Central memory CD8-positive, alpha-beta T cell (primary cell): ENCODE measurements around the gene RNU2-1.

Experiments used
- ATAC-seq: fragments of 150-1000 bp; cut with Tn5 transposase; replicated peaks from 2 replicates; pipeline ENCODE4 v1.10.0; 2022; ENCODE audit warnings: mild to moderate bottlenecking, moderate FRiP score, moderate number of reproducible peaks; ENCODE audit not compliant: poor library complexity, severe bottlenecking; ENCODE audit errors: extremely low read depth
- DNase-seq, 2 donors: peaks; one replicate each; pipeline ENCODE4 v3.0.0; 2021; ENCODE audit warnings: low spot score in 2 of 2
- H3K27ac Mint-ChIP-seq: one replicate; pipeline ENCODE4 v1.8.0; 2022; ENCODE audit warnings: low read depth, mild to moderate bottlenecking, moderate library complexity, mixed read lengths
- H3K27me3 Mint-ChIP-seq: one replicate; pipeline ENCODE4 v1.8.0; 2022; ENCODE audit warnings: mixed read lengths
- H3K36me3 Mint-ChIP-seq: one replicate; pipeline ENCODE4 v1.8.0; 2022; ENCODE audit warnings: mild to moderate bottlenecking, moderate library complexity, mixed read lengths; ENCODE audit not compliant: insufficient read depth
- H3K4me1 Mint-ChIP-seq: one replicate; pipeline ENCODE4 v1.8.0; 2022; ENCODE audit warnings: mixed read lengths
- H3K4me3 Mint-ChIP-seq: one replicate; pipeline ENCODE4 v1.8.0; 2022; ENCODE audit warnings: mild to moderate bottlenecking, moderate library complexity, mixed read lengths
- H3K9me3 Mint-ChIP-seq: one replicate; pipeline ENCODE4 v1.8.0; 2022; ENCODE audit warnings: mixed read lengths

Gene RNU2-1

GRCh38 chr17:43226393-43226792 lies 7.4 kb downstream of the RNU2-1 start:
- Mint-ChIP-seq H3K9me3 (no peaks in the 10 kb centered on the region), H3K27ac (no peak overlapping the region), H3K27me3 (no peaks in the 10 kb centered on the region), H3K4me3 (no peak overlapping the region), H3K4me1 (peaks cover 6% of the 10 kb centered on the region), H3K36me3 (peaks cover 3% of the 10 kb centered on the region)
- DNase-seq, result no peak
- ATAC-seq, result no peak

- Mint-ChIP-seq H3K4me3 (no peak overlapping the region), H3K4me1 (peaks cover 13% of the 10 kb centered on the region), H3K27ac (peak overlapping the region; percentile 71), H3K27me3 (no peaks in the 10 kb centered on the region), H3K36me3 (peaks cover 6% of the 10 kb centered on the region), H3K9me3 (no peaks in the 10 kb centered on the region)
- peak in 1 of 2 donors; percentile 11 for DNase-seq
- no peak for ATAC-seq
These were observed 9.6 kb downstream of the RNU2-1 start for GRCh38 chr17:43224146-43224705.

GRCh38 chr17:43220511-43221125 lies 13.2 kb downstream of the RNU2-1 start:
- Mint-ChIP-seq H3K27me3 (no peaks in the 10 kb centered on the region), H3K9me3 (no peaks in the 10 kb centered on the region), H3K4me1 (peaks cover 20% of the 10 kb centered on the region), H3K36me3 (peaks cover 13% of the 10 kb centered on the region), H3K4me3 (no peak overlapping the region), H3K27ac (no peak overlapping the region)
- no peak for ATAC-seq
- no peak for DNase-seq

GRCh38 chr17:43219746-43220380 lies 13.9 kb downstream of the RNU2-1 start:
- no peaks in the 10 kb centered on the region for H3K9me3 Mint-ChIP-seq
- H3K27ac Mint-ChIP-seq, result no peak overlapping the region
- H3K27me3 Mint-ChIP-seq, result no peaks in the 10 kb centered on the region
- ATAC-seq (no peak), DNase-seq (no peak)
- H3K4me1 Mint-ChIP-seq, result peaks cover 20% of the 10 kb centered on the region
- H3K36me3 Mint-ChIP-seq, result peaks cover 15% of the 10 kb centered on the region
- H3K4me3 Mint-ChIP-seq, result no peak overlapping the region

DNA sequence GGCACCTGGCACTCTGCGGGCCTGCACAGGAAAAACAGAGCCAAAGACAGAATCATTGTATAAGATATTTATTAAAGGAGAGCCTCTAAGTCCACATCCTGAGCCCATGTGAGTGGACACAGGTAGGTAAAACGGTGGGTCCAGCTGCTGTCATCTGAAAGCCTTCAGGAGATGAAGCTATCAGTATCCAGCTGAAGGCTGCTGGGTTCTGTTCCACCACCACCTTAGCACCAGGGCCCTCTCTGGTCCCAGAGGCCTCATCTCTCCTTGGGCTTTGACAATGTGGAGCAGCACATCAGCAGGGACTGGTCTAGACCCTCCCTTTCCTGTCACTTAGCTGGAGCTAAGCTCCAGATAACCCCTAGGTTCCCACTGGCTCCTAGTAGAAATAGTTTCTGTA lies 14.8 kb downstream of the RNU2-1 start:
- H3K27ac Mint-ChIP-seq, result peak overlapping the region; percentile 41
- H3K4me3 Mint-ChIP-seq, result no peak overlapping the region
- peaks cover 15% of the 10 kb centered on the region for H3K36me3 Mint-ChIP-seq
- ATAC-seq (no peak), DNase-seq (no peak)
- H3K9me3 Mint-ChIP-seq, result no peaks in the 10 kb centered on the region
- H3K27me3 Mint-ChIP-seq, result no peaks in the 10 kb centered on the region
- H3K4me1 Mint-ChIP-seq, result peaks cover 14% of the 10 kb centered on the region

- no peaks in the 10 kb centered on the region for H3K9me3 Mint-ChIP-seq
- no peaks in the 10 kb centered on the region for H3K27me3 Mint-ChIP-seq
- H3K36me3 Mint-ChIP-seq, result peaks cover 17% of the 10 kb centered on the region
- DNase-seq (no peak), ATAC-seq (no peak)
- H3K4me3 Mint-ChIP-seq, result no peak overlapping the region
- H3K27ac Mint-ChIP-seq, result peak overlapping the region; percentile 46
- H3K4me1 Mint-ChIP-seq, result peaks cover 24% of the 10 kb centered on the region
These were observed 16.1 kb downstream of the RNU2-1 start for GRCh38 chr17:43217614-43218087.

- peaks cover 18% of the 10 kb centered on the region for H3K36me3 Mint-ChIP-seq
These were observed 16.8 kb downstream of the RNU2-1 start for GRCh38 chr17:43216762-43217613.

GRCh38 chr17:43216369-43216761 lies 17.4 kb downstream of the RNU2-1 start:
- no peak for DNase-seq
- Mint-ChIP-seq H3K9me3 (no peaks in the 10 kb centered on the region), H3K27ac (no peak overlapping the region), H3K4me3 (no peak overlapping the region), H3K27me3 (no peaks in the 10 kb centered on the region), H3K4me1 (peaks cover 33% of the 10 kb centered on the region), H3K36me3 (peaks cover 21% of the 10 kb centered on the region)
- no peak for ATAC-seq

More at GRCh38 chr17:43216762-43217613, 16.8 kb downstream of the RNU2-1 start:
- H3K27me3 Mint-ChIP-seq, result no peaks in the 10 kb centered on the region
- DNase-seq, result no peak
- peaks cover 31% of the 10 kb centered on the region for H3K4me1 Mint-ChIP-seq
- no peak for ATAC-seq
- no peak overlapping the region for H3K4me3 Mint-ChIP-seq
- H3K27ac Mint-ChIP-seq, result no peak overlapping the region
- no peaks in the 10 kb centered on the region for H3K9me3 Mint-ChIP-seq

- H3K27me3 Mint-ChIP-seq, result no peaks in the 10 kb centered on the region
- no peak overlapping the region for H3K4me3 Mint-ChIP-seq
- peaks cover 21% of the 10 kb centered on the region for H3K36me3 Mint-ChIP-seq
- H3K9me3 Mint-ChIP-seq, result no peaks in the 10 kb centered on the region
- ATAC-seq (no peak), DNase-seq (no peak)
- H3K4me1 Mint-ChIP-seq, result peaks cover 39% of the 10 kb centered on the region
- no peak overlapping the region for H3K27ac Mint-ChIP-seq
These were observed 18.4 kb downstream of the RNU2-1 start for GRCh38 chr17:43215341-43215740.

DNA sequence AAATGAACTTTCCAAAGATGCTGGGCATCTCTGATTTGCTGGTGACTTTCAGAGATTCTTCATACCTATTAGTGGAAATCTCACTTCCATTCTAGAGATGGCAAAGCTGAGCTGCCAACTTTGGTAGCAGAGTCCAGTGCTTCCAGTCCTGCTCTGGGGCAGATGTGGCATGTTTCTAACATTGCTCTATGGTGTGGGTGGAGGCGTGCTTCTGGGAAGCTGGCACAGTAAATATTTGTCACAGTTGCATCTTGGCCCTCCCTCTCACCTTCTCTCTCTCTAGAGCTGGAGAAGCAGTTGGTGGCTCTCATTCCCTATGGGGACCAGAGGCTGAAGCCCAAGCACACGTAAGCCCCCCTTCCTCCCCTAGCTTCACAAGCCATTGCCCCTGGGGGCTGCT lies 20.2 kb downstream of the RNU2-1 start:
- H3K27ac Mint-ChIP-seq, result no peak overlapping the region
- H3K4me1 Mint-ChIP-seq, result peaks cover 29% of the 10 kb centered on the region
- peaks cover 20% of the 10 kb centered on the region for H3K36me3 Mint-ChIP-seq
- H3K4me3 Mint-ChIP-seq, result no peak overlapping the region
- no peaks in the 10 kb centered on the region for H3K27me3 Mint-ChIP-seq
- H3K9me3 Mint-ChIP-seq, result no peaks in the 10 kb centered on the region
- no peak for DNase-seq
- no peak for ATAC-seq

DNA sequence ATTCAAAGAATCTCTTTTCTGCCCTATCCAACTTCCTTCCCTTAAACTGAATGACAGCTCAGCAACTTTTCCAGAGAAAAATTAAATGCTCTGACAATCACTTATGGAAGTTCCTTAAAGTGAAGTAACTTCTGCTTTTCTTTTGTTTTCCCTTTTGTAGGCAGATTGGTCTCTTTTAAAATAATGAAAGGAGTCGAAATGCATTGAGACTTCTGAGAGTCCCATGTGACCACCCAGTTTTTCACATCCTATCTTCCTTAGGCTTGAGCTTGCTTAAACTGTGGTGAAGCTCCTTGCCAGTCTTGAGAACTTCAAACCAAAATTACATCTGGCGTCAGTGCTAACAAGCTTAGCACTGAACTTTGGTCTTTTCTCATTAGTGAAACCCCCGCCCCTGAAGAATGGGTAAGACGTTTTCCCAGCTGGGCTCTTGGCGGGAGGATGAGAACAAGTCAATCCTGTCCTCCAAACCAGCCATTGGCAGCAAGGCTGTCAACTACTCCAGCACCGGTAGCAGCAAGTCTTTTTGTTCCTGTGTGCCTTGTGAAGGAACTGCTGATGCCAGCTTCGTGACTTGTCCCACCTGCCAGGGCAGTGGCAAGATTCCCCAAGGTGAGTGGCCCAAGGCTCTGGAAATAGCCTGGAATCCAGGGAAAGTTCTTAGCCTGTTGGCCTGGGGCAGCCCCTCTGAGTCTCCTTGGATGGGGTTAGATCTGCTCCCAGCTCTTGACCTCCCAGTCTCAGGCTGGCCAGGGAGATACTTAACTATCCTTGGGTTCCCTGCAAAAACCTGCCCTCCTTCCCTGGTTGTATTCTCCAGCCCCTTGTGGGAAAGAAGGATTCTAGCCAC lies 20.9 kb downstream of the RNU2-1 start:
- no peaks in the 10 kb centered on the region for H3K27me3 Mint-ChIP-seq
- peak overlapping the region; percentile 91 for H3K4me3 Mint-ChIP-seq
- H3K4me1 Mint-ChIP-seq, result peaks cover 29% of the 10 kb centered on the region
- DNase-seq, result no peak
- H3K9me3 Mint-ChIP-seq, result no peaks in the 10 kb centered on the region
- H3K27ac Mint-ChIP-seq, result peak overlapping the region; percentile 96
- no peak for ATAC-seq
- peaks cover 21% of the 10 kb centered on the region for H3K36me3 Mint-ChIP-seq
